AG04449 (cell line): ENCODE results near the gene LIN7A.

ENCODE experiments used
- CTCF ChIA-PET: fragments of 350-600 bp; formaldehyde crosslinking; extraction: SDS; loops from one replicate; lab custom pipeline; 2021; ENCODE audit warnings: antibody characterized with exemption; lab: Yijun Ruan, JAX
- POLR2A ChIA-PET: fragments of 400-600, 350-600 bp; formaldehyde crosslinking; extraction: SDS; loops from one replicate; lab custom pipeline; 2020; ENCODE audit warnings: antibody characterized with exemption, inconsistent platforms; lab: Yijun Ruan, JAX
- DNase-seq: peaks from one replicate; pipeline ENCODE4 v3.0.0-alpha.2; 2010; ENCODE audit warnings: low read depth, low spot score
- H3K4me3 ChIP-seq: 2 replicates; pipeline ENCODE4 v1.5.1; 2011; ENCODE audit warnings: low read depth, mild to moderate bottlenecking, control low read depth, low read length
- CTCF ChIP-seq: IDR thresholded peaks from one replicate; pipeline ENCODE4 v1.5.1; 2011; ENCODE audit warnings: mild to moderate bottlenecking, moderate library complexity, low read length, control low read depth, inconsistent platforms; ENCODE audit not compliant: insufficient read depth; ENCODE audit errors: missing control alignments

Gene LIN7A

GRCh38 chr12:80847575-80847974 is 90.2 kb downstream of the LIN7A start:
- DNase-seq, result no peak
- no peak overlapping the region for H3K4me3 ChIP-seq
- no peak for TF ChIP-seq CTCF
- CTCF ChIA-PET, result interaction anchor here (4.6 kb wide), 1 partner anchor 10 kb away, joined by 47 read pairs; no protein-coding TSS in a partner anchor
- POLR2A ChIA-PET, result no interaction called here

- no peak for DNase-seq
- no peak overlapping the region for H3K4me3 ChIP-seq
- TF ChIP-seq CTCF, result no peak
- ChIA-PET CTCF (interaction anchor here (4.6 kb wide), 1 partner anchor 10 kb away, joined by 47 read pairs; no protein-coding TSS in a partner anchor), POLR2A (no interaction called here)
These were observed 90.8 kb downstream of the LIN7A start for GRCh38 chr12:80846952-80847351.

- POLR2A ChIA-PET, result no interaction called here
- DNase-seq, result no peak
- CTCF ChIA-PET, result interaction anchor here (4.6 kb wide), 1 partner anchor 8 kb away, joined by 47 read pairs; no protein-coding TSS in a partner anchor
- no peak for TF ChIP-seq CTCF
- no peak overlapping the region for H3K4me3 ChIP-seq
These were observed 92.1 kb downstream of the LIN7A start for GRCh38 chr12:80845639-80846038.

GRCh38 chr12:80843969-80844368 is 93.8 kb downstream of the LIN7A start:
- no peak overlapping the region for H3K4me3 ChIP-seq
- ChIA-PET CTCF (interaction anchor here (1.3 kb wide), 1 partner anchor 10 kb away, joined by 3 read pairs; no protein-coding TSS in a partner anchor), POLR2A (no interaction called here)
- DNase-seq, result no peak
- no peak for TF ChIP-seq CTCF

- no peak for TF ChIP-seq CTCF
- DNase-seq, result no peak
- ChIA-PET CTCF (interaction anchor here (0.6 to 4.0 kb wide), 9 partner anchors 9 to 430 kb away, joined by 3 to 47 read pairs (median 10); no protein-coding TSS in a partner anchor), POLR2A (interaction anchor here (1.1 kb wide), 1 partner anchor 98 kb away, joined by 3 read pairs; no protein-coding TSS in a partner anchor)
- H3K4me3 ChIP-seq, result no peak overlapping the region
These were observed 99.0 kb downstream of the LIN7A start for GRCh38 chr12:80838708-80839107.

- H3K4me3 ChIP-seq, result no peak overlapping the region
- TF ChIP-seq CTCF, result no peak
- CTCF ChIA-PET, result interaction anchor here (0.5 to 4.0 kb wide), 29 partner anchors 9 to 518 kb away, joined by 3 to 47 read pairs (median 4); no protein-coding TSS in a partner anchor
- POLR2A ChIA-PET, result interaction anchor here (1.1 kb wide), 1 partner anchor 99 kb away, joined by 3 read pairs; no protein-coding TSS in a partner anchor
- DNase-seq, result no peak
These were observed 99.6 kb downstream of the LIN7A start for GRCh38 chr12:80838024-80838658.
